ENCODE results near the gene MED13L.
A peak's percentile ranks its signal among the peaks of the same experiment; 100 is the strongest.

MED13L gene

DNA sequence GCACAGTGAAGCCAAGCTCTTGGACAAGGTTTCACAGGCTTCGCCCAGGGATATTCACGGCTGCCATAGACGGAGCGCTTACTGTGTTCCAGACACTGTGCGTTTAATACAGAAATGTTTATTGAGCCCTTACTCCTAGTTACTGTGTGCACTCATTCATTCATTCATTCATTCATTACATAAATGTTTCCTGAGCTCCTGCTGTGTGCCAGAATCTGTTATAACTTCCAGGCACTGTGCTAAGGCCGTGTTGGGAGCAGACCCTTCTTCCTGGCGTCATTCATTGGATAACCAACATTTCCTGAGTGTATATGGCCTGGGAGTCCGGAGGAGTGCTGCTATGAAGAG, 760 bp upstream of the MED13L start:
- DNase-seq (ENCODE audit: low read depth in 2 of 2), result no peak

DNA sequence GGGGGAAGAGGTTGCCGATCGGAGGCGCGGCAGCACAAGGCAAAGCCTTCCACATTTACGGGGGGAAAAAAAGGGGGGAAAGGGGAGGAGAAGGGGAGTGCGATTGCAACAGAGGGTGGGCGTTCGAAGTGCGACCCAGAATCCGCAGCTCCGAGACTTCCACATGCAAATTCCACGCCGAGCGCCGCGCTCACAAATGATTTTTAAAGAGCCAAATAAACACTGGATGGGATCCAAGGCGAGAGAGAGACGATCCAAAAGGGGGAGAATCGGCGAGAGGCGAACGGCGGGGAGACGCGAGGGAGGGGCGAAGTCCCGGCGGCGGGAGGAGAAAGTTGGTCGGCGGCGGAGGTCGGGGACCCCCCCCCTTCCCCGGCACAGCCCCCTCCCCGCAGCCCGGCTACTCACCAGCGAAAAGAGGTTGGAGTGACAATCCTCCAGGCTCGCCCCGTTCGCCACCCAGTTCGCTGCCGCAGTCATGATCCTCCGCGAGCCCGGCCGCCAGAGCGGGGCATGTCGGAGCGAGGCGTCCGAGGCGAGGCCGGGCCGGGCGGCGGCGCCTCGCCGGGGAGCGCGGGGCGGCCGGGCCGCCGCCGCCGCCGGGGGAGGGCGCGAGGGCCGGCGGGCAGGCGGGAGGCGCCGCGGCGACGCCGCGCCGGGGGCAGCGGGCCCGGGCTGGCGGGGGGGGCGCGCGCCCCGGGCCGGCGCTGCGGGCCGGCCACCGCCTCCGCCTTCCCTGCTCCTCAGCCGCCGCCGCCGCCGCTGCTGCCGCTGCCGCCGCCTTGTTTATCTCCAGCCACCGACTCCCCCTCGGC, 634 bp downstream of the MED13L start:
- peak; percentile 42 to 47 for DNase-seq (ENCODE audit: low read depth in 2 of 2)

DNA sequence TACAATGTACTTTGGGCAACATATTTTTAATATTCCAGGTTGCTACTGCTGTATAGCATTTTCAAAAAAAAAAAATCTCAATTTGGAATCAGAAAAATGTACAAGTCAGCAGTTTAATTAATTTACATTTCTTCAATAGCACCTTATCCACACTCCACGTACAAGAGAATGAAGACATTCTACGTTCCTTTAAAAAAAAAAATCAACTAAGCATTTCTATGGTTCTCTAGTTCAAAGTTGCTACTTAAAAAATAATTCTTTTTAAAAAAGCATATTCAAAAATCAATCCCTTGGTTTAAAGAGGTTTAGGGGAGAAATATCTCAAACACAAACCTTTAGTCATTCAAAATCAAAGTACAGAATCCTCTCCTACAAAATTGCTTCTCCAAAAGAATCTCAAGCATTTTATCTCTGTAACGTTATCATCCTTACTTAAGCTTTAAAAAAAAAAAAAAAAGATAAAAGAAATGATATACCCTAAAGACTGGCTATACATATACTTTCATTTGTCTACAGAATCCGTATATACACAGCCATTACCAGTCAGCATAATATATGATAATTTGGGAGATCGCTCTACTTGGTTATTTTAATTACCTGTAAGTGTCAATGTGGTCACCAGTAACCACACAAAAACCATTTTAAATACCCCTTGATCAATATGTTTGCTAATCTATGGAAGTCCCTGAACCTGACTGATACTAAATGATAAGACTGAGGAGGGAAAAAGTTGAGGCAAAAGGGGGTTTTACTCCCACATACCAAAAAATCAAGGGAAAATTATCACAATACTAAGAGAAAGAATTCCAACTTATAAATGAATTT, 2.7 kb downstream of the MED13L start:
- DNase-seq (ENCODE audit: low read depth in 2 of 2), result no peak

DNA sequence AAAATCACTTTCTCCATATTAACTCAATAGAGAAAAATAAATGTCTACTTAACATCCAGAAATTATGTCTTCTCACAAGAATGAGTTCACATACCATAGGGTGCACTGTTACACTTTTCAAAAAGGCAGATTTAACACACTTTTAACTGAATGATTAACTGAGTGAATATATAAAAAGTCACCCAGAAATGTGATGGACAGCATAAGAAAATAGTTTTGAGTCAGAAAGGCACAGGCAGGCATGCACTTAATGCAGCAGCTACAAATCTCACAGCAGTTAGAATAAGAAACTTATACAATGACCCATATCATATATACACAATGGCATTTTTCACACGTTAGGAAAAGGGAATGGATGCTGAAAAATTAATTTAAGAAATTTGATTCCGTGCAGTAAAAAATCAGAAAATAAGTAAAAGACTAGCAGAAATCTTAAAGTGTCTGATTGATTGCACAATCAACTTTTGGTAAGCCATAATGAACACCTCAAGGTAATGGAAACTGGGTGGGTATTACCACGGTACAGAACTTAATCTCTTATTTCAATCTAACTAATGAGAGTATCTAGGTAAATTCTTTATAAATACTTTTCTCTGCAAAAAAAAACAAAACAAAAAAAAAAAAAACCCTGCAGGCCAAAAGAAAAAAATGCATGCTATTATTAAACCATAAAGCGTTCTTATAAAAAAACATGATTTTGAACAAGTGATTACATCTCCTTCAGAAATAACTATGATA, 3.5 kb downstream of the MED13L start:
- DNase-seq (ENCODE audit: low read depth in 2 of 2), result no peak

DNA sequence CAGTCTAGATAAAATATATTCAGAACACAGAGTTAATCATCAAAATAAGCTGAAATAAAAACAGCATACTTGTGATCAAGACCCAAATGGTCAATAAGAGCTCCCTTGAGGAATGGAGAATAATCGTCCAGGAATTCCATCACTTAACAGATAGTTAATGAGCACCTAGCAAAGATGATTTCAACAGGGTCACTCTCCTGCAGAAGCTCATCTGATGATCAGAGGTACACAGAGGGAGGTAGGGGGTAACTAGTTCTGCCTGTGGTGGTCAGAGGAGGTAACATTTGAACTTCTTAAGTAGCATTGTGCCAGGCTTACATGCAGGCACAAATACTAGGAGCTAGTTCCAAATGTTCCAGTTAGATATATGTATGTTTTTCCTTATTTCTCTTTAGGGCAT, 9.5 kb downstream of the MED13L start:
- no peak for DNase-seq (ENCODE audit: low read depth in 2 of 2)

DNA sequence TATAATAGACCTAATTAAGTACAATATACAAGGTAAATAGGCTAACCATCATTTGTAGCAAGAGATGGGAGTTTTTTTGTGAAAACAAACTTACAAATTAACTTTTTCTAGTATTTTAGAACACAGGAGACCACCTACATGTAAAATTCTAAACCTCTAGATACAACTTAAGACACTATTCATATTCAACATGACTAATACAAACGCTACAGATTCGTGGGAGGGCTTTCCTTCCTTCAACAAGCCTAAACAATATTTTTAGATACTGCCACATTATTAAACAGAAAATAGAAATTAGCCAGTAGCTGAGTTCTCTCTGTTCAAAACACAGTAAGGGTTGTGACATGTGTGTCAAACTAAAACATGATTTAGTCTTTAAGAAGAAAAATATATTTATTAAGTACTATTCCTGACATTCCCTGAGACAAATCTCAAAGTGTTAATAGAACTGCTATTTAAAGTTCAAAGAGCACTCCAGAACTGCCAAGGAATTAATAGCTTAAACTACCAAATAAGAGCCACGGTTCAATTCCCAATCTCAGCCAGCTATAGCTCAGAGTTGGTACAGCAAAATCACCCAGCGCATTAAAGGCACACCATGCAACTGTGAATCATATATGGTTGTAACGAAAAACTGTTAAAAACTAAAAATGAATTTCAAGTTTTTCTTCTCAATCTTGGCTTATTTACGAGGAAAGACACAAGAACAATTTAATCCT, 10.7 kb downstream of the MED13L start:
- no peak for DNase-seq (ENCODE audit: low read depth in 2 of 2)

DNA sequence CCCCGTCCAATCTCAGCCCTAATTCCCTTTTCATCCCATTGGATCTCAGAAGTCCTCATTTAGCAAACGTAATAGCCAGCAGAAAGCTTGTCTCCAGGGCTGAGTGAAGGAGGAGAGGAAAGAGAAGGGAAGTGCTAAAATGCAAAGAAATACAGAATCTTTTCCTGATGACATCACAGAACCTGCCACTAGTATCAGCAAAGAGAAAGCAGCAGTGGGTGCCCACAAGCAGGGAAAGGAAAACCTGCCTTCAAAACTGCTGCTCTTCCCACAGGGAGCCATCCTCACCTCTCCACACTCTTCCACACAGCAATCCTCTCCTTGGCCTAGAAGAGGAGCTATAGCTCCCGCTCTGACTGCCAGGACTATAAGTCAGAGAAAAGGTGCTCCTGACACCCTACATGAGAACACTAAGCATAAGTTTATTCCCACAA, 11.3 kb downstream of the MED13L start:
- DNase-seq (ENCODE audit: low read depth in 2 of 2), result no peak

DNA sequence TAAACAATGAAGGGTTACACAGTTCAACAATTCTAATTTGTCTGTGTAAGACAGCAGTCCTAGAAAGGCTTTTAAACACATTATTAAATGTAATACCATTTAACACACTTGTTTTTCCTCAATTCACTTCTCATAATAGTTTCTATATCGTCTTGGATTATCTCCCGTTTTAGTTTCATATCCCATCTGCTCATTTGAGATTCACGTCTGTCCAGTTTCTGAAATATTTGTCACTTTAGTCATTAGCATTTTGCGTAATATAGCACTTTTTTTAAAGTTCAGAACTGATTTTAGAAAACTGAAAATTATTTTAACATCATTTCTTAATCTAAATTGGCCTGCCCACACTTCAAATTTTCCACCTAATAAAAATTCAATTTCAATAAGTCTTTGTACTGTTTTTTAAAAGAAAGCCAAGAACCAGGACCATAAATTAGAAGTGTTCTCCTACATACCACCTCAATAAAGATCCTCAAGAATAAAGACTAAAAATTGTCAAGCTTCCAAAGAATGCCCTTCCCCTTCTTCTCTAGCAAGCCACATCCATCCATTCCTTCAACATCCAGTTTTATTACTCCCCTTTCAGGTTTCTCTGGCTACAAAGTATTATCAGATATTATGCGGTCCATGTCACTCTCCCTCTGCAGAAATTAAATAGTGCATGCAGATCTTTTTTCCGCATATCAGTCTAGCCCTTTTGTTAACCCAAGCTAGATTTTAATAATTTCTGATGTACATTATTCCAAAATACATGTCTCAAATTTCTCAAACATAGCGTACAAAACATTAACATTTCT, 11.9 kb downstream of the MED13L start:
- no peak for DNase-seq (ENCODE audit: low read depth in 2 of 2)

DNA sequence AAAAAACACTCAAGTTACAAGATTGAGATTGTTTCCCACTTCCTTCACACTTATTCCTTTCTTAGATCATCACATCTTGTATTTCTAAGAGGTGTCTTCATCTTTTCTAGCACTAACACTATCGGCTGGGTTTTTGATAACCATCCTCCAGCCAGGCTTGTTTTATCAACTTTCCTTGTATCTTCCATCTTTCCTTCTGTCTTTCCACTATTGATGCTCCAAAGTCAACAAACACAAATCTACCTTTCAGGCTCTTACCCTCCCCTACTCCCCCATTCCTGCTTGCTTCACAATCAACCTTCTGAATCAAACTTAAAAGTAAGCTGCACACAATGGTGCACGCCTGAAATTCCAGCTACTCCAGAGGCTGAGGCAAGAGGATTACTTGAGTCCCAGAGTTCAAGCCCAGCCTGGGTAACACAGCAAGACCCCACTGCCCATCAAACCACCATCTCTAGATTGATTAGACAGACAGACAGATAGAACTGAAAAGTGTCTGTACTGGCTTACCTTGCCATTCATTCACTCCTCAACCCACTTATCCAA, 12.9 kb downstream of the MED13L start:
- no peak for DNase-seq (ENCODE audit: low read depth in 2 of 2)

DNA sequence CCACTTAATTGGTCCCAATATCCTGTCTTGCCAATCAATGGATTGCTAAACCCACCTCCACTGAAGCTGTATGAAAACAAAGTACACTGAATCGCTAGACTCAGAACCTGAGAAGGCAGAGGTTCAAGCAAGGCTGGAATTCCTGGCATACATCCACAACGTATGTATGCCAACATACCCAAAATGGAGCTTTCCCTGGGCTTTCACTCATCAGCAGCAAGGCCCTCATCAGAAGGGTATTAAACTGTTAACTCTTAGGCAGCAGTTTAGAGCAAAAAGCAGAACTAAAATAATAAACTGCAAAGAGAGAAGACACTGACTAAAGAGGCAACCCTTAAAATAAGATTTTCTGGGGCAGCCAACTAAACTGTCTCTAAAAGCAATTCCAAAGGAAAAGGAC, 13.6 kb downstream of the MED13L start:
- DNase-seq (ENCODE audit: low read depth in 2 of 2), result no peak

DNA sequence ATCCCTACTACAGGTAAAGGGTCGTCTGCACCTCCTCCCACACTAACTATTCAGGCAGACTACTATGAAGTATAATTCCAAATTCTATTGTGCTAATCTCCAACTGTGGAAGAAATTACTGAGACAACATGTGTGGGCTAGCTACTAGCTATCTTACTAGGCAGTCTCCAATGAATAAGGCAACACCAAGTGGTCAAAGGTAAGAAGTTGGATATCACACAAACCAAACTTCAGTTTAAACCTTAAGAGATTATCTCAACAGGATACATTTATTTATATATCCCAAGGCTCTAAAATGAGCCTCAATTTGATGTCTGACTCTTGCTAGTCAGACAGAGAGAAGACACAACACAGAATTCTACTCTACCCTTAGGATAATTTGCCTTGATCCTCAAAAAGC, 14.1 kb downstream of the MED13L start:
- no peak for DNase-seq (ENCODE audit: low read depth in 2 of 2)

DNA sequence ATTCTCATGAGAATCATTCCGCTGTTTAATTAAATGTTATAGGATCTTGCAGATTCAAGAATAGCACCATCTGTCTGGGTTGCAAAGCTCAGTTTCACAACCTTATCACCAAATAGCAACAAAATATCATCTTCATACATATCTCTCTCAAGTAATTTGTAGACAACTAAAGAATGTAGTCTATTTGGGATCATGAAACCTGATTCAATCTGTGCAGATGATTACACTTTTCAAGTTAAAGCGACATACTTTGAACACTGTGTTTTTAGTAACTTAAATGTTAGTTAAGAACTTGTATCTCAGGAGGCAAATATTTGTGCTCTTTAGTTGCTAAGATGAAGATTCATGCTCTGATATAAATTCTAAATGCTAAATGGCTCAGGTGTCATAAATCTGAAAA, 14.8 kb downstream of the MED13L start:
- DNase-seq (ENCODE audit: low read depth in 2 of 2), result no peak

DNA sequence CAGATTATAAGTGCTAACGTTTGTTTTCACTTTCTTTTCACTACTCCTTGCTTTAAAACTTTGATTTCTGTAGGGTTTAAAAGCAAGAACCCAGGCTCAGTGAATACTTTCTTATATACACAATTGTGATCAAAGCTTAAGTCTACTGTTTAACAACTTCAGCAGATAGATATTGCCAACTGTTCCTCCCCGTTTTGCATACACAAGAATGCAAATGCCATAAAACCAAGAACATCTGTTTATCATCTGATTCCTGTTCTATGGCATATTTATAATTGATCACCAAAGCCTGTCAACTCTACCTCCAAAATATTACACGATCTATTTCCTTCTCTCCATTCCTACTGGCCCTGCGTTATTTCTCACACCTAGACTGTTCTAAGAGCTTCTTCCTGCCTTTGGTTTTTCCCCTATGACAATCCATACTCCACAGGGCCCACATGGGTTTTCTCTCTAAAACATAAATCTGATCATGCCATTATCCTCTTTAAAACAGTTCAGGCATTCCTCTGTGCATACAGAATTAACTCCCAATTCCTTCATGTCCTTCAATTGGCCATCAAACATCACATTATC, 15.9 kb downstream of the MED13L start:
- DNase-seq (ENCODE audit: low read depth in 2 of 2), result no peak

DNA sequence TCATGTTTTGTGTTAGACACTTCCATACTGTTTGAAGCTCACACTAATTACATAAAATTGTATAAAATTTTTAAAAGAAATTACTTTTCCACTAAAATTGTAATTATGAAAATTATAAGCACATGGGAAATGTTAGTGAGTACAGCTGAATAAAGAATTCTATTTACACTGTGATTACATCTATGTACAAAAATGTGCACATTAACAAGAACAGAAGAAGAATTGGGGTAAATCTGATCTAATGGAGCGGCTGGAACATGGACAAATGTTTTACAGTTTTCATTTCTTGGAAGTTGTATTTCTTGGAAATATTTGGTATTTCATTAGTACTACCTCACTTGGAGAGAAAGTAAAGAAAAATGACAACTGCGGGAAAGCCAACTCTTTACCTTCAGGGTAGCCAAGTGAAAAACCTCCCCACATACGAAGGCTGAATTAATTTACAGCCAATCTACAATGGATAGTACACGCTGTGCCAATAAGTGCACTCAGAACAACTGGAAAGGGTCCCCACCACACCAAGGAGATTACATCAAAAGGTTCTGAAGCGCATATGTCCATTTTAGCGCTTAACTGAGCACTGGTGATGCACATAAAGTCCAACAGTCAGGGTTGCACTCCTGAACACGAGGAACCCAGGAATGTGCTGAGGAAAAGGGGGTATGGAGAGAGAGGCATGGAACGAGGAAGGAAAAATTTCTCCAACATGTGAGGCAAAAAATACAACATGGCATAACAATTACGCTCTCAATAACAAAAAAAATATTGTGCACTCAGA, 17.5 kb downstream of the MED13L start:
- DNase-seq (ENCODE audit: low read depth in 2 of 2), result no peak

DNA sequence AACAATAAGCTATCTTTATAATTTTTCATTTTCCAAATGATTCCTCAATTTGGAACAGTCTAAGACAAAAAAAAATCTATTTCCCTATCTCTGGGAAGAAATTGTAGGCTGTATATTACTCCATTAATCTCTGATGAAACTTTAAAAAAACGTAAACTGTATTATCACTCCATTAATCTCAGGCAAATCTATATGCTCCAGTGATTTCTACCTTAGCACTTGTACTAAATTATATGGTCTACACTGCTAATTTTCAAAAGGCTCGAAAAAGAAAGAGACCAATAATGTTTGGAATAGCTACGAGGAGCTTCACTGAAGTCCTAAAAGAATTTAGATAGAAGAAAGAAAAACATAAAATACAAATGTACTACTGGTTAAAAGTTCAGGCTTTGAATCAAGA, 19.7 kb downstream of the MED13L start:
- DNase-seq (ENCODE audit: low read depth in 2 of 2), result no peak

DNA sequence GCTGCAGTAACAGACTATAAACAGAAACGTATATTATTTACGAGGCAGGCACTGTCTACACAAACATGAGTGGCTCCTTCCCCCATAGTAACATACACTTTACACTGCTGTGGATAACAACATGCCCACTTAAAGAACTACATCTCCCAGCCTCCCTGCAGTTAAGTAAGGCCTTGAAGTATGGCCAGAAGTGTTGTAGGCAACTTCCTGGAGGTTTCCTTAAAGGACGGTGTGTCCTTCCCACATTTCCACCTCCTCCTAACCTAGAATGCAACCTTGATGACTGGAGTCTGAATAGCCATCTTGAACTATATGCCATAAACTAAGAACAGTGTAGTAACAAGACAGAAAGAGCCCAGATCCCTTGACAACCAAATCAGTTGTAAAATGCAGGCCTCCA, 20.3 kb downstream of the MED13L start:
- no peak for DNase-seq (ENCODE audit: low read depth in 2 of 2)

DNA sequence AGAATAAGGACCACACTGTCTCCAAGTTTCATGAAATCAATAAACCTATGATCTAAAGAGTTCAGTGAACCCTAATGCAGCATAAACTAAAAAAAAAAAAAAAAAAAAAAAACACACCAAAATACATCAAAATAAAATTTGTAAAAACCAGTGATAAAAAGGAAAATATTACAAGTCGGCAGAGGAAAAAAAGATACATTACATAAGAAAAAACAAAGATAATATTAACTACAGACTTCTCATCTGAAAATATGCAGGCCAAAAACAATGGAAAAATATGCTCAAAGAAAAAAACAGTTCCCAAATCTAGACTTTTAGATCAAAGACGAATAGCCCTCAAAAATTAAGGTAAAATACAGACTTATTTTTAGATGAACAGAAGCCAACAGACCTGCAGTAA, 27.6 kb downstream of the MED13L start:
- DNase-seq (ENCODE audit: low read depth in 2 of 2), result no peak

DNA sequence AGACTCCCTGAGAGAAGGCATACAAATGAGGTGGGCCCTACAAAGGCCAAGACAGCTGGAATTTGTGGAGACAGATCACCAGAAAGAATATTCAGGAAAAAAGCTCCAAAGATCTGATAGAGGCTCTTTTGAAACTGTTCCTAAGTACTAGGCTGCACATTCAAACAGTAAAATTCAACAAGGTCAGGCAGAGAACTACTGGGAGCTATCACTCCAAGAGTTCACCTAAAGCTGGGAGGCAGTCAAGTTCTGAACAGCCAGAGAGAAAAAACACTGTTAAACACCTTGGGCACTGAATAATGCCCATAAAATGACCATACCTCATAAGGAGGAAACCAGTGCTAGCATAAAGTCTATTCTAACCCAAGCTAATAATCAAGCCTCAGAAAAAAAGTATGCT, 28.6 kb downstream of the MED13L start:
- DNase-seq (ENCODE audit: low read depth in 2 of 2), result no peak

DNA sequence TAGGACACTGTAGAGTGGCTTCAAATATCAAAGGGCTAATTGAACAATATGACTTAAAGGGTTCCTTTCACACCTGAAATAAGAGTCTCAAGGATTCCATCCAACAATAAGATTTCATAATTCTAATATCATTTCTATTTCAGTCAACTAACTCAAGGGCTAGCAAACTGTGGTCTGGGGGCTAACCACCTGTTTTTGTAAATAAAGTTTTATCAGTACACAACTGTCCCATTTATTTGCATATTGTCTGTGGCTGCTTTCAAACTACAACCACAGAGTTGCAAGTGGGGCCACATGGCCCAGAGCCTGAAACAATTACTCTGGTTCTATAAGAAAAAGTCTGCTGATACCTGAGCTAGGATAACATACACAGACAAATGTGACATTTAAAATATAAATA, 29.1 kb downstream of the MED13L start:
- no peak for DNase-seq (ENCODE audit: low read depth in 2 of 2)

DNA sequence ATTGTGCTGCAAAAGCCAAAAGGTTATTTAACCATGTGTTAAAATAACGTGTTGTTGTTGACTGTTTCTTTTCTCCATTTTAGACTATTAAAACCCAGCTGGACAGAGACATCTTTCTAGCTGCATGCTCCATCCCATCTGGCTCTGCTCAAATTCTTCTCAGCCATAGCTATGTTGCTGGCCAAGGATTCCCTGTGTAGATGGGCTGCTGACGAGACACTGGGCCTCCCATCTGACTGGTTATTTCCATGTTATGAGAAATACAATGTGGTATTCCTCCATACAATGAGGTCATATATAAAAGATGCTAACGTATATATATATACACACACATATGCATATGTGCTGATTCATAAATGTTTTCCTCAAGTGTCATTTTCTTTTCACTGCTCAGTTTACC, 30.1 kb downstream of the MED13L start:
- no peak for DNase-seq (ENCODE audit: low read depth in 2 of 2)

All from stimulated activated CD4-positive, alpha-beta T cell treated with anti-CD3 and anti-CD28 coated beads, Interleukin-4, amount 100 ng/mL, for 48 hours (primary cell).